Neural progenitor cell (in vitro differentiated cells): ENCODE results near the gene VEGFA.

Experiments used
- EZH2 ChIP-seq: fragments of 200-600 bp; sonication (generic); IDR thresholded peaks from 2 replicates; pipeline ENCODE4 v1.6.1; 2017; ENCODE audit warnings: antibody characterized with exemption, mild to moderate bottlenecking, moderate library complexity
- TF ChIP-seq, protein P1 (sequence below): fragments of 200-600 bp; sonication (generic); IDR thresholded peaks from 2 replicates; pipeline ENCODE4 v1.5.1; 2017; ENCODE audit warnings: antibody characterized with exemption, mild to moderate bottlenecking

DNA sequence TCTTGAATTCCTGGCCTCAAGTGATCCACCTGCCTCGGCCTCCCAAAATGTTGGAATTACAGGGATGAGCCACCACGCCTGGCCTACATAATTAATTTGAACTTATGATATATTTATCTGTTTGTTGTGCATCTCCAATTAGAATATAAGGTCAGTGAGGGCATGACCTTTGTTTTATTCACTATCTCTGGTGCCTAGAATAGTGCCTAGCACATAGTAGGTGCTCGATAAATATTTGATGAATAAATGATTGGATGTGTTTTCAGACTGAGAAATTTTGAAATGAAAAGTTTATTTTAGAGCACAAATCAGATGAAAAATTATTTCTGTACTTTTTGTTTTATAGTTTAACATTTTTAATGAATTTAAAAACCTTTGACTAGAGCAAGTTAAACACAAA is 19.4 kb upstream of the VEGFA start:
- TF ChIP-seq, protein P1, sequence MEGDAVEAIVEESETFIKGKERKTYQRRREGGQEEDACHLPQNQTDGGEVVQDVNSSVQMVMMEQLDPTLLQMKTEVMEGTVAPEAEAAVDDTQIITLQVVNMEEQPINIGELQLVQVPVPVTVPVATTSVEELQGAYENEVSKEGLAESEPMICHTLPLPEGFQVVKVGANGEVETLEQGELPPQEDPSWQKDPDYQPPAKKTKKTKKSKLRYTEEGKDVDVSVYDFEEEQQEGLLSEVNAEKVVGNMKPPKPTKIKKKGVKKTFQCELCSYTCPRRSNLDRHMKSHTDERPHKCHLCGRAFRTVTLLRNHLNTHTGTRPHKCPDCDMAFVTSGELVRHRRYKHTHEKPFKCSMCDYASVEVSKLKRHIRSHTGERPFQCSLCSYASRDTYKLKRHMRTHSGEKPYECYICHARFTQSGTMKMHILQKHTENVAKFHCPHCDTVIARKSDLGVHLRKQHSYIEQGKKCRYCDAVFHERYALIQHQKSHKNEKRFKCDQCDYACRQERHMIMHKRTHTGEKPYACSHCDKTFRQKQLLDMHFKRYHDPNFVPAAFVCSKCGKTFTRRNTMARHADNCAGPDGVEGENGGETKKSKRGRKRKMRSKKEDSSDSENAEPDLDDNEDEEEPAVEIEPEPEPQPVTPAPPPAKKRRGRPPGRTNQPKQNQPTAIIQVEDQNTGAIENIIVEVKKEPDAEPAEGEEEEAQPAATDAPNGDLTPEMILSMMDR, result no peak
- no peak for TF ChIP-seq EZH2
